Suppressor macrophage treated with lipopolysaccharide for 4 hours (primary cell): Measurements from ENCODE around the gene STING1.
"Not testable (repeated sequence)": the region's sequence is repeated elsewhere in the genome, so short reads cannot be mapped to it uniquely, and the experiment has no call there.

ENCODE experiments used
- DNase-seq: peaks from one replicate; pipeline ENCODE4 v3.0.0-alpha.2; 2020

Gene STING1

GRCh38 chr5:139482050-139482889 is at the start of gene STING1:
Gene STING1, minus strand, starts transcription at chr5:139482758. Its CDS starts 1,054 bp downstream, at chr5:139481704.
- peak; percentile 91 for DNase-seq

- no peak for DNase-seq
Measured at GRCh38 chr5:139531772-139532169, 49.2 kb upstream of the STING1 start.

GRCh38 chr5:139530079-139530478 is 47.5 kb upstream of the STING1 start:
- not testable (repeated sequence) for DNase-seq

- DNase-seq: not testable (repeated sequence)
Measured at GRCh38 chr5:139528695-139529094, 46.1 kb upstream of the STING1 start.

- not testable (repeated sequence) for DNase-seq
Measured at GRCh38 chr5:139527896-139528467, 45.4 kb upstream of the STING1 start.

GRCh38 chr5:139527090-139527470 is 44.5 kb upstream of the STING1 start:
- DNase-seq: not testable (repeated sequence)

GRCh38 chr5:139526309-139527089 is 43.9 kb upstream of the STING1 start:
- not testable (repeated sequence) for DNase-seq

- not testable (repeated sequence) for DNase-seq
Measured at GRCh38 chr5:139525586-139526308, 43.2 kb upstream of the STING1 start.

- DNase-seq: no peak
Measured at GRCh38 chr5:139524940-139525585, 42.5 kb upstream of the STING1 start.

GRCh38 chr5:139524446-139524845 is 41.9 kb upstream of the STING1 start:
- DNase-seq: no peak

GRCh38 chr5:139523635-139524445 is 41.3 kb upstream of the STING1 start:
- no peak for DNase-seq

GRCh38 chr5:139517683-139518564 is 35.4 kb upstream of the STING1 start:
- DNase-seq: peak; percentile 94

GRCh38 chr5:139514486-139514856 is 31.9 kb upstream of the STING1 start:
- no peak for DNase-seq

GRCh38 chr5:139513852-139514485 is 31.4 kb upstream of the STING1 start:
- no peak for DNase-seq

GRCh38 chr5:139513434-139513833 is 30.9 kb upstream of the STING1 start:
- peak; percentile 88 for DNase-seq

- no peak for DNase-seq
Measured at GRCh38 chr5:139512786-139513390, 30.3 kb upstream of the STING1 start.

- DNase-seq: not testable (repeated sequence)
Measured at GRCh38 chr5:139504722-139505121, 22.2 kb upstream of the STING1 start.

- not testable (repeated sequence) for DNase-seq
Measured at GRCh38 chr5:139503879-139504278, 21.3 kb upstream of the STING1 start.
